Hematopoietic multipotent progenitor cell treated with erythropoietin and hydrocortisone succinate and interleukin-3 and kit ligand, for 4 days (in vitro differentiated cells): Measurements from ENCODE around the gene IL6ST.
A peak's percentile ranks its signal among the peaks of the same experiment; 100 is the strongest.
"Not testable (repeated sequence)": the region's sequence is repeated elsewhere in the genome, so short reads cannot be mapped to it uniquely, and the experiment has no call there.

ENCODE experiments used
- DNase-seq: peaks from one replicate; pipeline ENCODE4 v3.0.0-alpha.2; 2015

IL6ST gene

GRCh38 chr5:56003679-56004078 is 8.9 kb upstream of the IL6ST start:
- DNase-seq, result no peak

DNA sequence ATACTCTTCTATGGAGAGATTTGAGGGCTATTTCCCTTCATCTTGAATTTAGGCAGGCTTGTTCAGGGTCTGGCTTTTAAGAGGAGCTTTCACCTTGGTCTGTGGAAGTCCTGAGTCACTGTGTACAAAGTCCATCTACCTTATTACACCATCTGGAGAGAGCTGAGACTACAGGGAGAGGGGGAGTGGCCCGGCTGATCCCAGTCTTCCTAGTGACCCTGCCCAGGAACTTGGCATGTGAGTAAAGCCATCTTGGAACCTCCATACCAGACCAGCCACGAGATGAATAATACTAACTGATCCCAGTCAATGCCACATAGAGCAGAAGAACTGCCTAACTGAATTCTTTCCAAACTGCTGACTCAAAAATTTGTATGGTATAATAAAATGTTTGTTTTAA is 8.4 kb upstream of the IL6ST start:
- DNase-seq, result no peak

DNA sequence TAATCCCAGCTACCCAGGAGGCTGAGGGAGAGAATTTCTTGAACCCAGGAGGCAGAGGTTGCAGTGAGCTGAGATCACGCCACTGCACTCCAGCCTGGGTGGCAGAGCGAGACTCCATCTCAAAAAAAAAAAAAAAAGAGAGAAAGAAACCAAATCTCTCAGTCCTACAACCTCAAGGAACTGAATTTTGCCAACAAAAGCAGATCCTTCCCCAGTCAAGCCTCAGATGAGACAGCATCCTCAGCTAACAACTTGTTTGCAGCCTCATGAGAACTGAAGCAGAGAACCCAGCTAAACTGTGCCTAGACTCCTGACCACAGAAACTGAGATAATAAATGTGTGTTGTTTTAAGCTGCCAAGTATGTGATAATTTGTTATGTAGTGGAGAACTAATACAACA is 7.5 kb upstream of the IL6ST start:
- DNase-seq, result no peak

GRCh38 chr5:56000221-56000620 is 5.5 kb upstream of the IL6ST start:
- DNase-seq, result not testable (repeated sequence)

DNA sequence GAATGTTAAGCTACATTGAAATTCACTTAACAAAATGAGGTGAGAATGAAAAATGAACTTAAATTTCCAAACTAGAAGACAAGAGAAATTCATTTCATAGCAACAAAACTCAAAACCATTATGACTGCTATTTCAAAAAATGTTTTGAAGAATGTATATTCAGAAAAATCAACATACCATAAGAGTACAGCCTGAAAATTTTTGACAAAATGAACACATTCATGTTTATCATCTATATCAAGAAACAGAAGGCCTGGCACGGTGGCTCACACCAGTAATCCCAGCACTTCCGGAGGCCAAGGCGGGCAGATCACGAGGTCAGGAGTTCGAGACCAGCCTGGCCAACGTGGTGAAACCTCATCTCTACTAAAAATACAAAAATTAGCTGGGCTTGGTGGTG is 4.2 kb upstream of the IL6ST start:
- DNase-seq, result no peak

DNA sequence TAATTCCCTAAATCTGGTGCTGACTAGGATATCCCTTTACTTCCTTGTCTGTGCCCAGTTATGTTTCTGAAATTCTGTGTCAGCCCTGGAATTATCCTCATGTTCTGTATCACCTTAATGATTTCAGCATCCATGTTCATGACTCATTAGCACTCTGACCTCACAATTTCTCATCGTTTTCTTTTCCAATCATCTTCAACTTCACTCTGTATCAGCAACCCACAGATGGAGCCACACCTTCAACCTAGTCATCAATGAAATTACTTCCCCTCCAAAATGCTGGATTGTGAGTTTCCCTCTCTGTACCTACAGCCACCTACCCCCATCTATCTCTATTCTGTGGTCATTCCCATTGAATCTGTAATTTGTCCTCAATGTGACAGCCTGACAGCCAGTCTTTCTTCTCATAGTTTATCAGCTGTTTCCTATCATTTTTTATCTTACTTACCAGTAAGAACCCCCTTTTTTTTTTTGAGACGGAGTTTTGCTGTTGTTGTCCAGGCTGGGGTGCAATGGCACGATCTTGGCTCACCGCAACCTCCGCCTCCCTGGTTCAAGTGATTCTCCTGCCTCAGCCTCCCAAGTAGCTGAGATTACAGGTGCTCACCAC is 3.1 kb upstream of the IL6ST start:
- DNase-seq, result peak; percentile 56

DNA sequence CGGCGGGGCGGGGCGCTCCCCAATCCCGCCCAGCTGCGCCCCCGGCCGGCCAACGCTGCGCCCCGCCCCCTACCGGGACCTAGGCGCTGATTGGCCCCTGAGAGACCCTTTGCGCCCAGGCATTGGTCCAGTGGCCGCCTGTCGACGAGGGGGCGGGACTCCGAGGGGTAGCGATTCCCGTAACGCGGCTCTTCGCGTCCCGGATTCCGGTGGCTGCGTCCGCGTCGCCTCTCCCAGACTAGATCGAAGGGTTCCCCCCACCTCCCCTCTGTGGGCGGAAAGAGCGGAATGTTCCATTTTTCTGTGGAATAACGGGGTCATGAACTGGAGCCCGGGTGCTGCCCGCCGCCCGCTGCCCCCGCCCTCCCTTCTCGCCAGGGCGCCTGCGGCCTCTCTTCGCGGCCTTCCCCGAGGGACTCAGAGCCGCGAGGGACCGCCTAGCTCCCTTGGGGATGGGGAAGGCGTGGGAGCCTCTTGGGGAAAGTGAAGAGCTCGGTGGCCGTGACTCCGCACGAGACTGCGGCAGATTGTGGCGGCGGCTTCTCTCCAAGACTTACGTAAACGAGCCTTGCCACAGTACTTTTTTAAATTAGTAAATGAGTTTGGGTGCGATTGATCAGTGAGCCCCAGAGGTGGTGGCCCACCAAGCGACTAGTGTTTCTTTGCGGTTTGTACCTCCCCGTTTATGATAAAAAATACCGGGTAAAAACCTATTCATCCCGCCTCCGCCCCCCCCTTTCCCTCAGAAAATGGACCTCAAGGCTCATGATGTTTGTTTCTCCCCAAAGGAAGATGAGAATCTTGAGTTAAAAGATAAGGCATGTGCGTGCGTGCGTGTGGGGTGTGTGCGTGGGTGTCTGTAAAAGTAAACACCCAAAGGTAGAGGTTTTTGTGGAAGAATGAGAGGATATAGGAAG is 493 bp upstream of the IL6ST start:
- DNase-seq, result peak; percentile 98

- DNase-seq, result peak; percentile 31
These were observed 850 bp downstream of the IL6ST start for GRCh38 chr5:55993731-55994494.

- no peak for DNase-seq
These were observed 1.8 kb downstream of the IL6ST start for GRCh38 chr5:55993013-55993412.

GRCh38 chr5:55991768-55992486 is 2.8 kb downstream of the IL6ST start:
- peak; percentile 21 for DNase-seq

- DNase-seq, result not testable (repeated sequence)
These were observed 3.9 kb downstream of the IL6ST start for GRCh38 chr5:55990895-55991294.

DNA sequence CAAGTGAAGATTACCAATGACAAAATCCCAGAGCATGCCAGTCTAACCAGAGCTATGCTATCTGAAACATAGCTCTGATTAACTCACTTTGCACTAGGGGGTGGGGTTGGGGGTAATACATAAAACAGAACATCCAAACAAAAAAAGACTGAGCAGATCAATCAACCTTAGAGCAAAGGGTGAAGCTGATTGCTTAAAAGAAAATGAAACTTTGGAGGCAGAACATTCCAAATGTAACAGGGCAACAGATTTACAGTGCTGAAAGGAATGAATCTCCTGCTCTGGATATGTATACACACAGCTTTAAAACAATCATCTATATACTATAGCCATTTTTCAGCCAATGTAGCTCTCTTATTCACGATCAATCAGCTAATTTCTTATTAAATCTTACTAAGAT is 4.9 kb downstream of the IL6ST start:
- no peak for DNase-seq

GRCh38 chr5:55988979-55989638 is 5.7 kb downstream of the IL6ST start:
- no peak for DNase-seq

GRCh38 chr5:55988428-55988827 is 6.3 kb downstream of the IL6ST start:
- not testable (repeated sequence) for DNase-seq

DNA sequence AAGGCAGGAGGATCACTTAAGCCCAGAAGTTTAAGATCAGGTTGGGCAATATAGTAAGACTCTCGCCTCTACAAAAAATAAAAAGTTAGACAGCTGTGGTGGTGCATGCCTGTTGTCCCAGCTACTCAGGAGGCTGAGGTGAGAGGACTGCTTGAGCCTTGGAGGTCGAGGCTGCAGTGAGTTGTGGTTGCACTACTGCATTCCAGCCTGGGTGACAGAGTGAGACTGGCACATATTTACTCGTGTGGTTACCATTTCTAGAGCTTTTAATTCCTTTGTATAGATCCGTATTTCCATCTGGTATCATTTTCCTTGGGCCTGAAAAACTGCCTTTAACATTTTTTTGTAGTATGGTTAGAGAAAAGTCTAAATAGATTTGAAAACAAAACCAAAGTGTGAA is 7.8 kb downstream of the IL6ST start:
- DNase-seq, result no peak

- no peak for DNase-seq
These were observed 9.6 kb downstream of the IL6ST start for GRCh38 chr5:55985181-55985580.

- DNase-seq, result no peak
These were observed 10.8 kb downstream of the IL6ST start for GRCh38 chr5:55983986-55984385.

DNA sequence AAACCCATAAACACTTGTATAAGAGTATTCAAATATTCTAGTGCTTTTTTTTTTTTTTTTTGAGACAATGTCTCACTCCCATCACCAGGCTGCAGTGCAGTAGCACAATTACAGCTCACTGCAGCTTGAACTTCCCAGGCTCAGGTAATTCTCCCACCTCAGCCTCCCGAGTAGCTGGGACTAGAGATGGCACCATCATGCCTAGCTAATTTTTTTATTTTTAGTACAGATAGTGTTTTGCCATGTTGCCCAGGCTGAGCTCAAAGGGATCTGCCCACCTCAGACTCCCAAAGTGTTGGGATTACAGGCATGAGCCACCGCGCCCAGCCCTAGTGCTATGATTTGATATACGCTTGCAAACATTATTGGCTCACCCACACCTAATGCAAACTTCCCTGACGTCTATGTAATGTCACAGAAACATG is 11.8 kb downstream of the IL6ST start:
- DNase-seq, result peak; percentile 8

DNA sequence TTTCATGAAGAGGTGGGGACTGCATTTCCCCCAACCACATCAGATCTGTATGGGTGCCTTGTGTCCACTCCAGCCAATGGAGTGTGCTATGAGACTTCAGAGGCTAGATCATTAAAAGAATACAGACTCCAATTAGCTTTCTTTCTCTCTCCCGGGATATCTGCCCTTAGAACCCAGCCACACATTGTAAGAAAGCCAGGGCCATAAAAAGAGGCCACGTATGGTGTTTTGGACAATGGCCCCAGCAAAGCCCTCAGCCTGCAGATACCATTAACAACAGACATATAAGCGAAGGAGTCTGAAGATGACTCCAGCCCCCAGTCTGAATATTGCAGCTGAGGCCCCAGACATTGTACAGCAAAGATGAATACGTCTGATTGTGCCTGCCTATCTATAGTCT is 21.5 kb downstream of the IL6ST start:
- no peak for DNase-seq

GRCh38 chr5:55969956-55970355 is 24.8 kb downstream of the IL6ST start:
- DNase-seq, result no peak

DNA sequence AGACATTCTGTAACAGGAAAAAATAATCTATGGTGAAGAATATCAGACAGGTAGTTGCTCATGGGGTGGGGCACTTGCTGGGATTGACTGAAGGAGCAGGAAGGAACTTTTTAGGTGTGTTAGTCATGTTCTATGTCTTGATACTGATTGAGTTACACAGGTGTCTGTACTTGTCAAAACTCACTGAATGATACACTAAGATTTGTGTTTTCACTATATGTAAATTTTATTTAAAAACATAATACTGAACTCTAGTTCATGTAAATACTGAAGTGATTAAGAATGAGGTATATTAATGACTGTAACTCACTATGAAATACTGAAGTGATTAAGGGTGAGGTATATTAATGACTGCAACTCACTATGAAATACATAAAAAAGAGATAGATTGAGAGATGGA is 28.5 kb downstream of the IL6ST start:
- DNase-seq, result no peak

- no peak for DNase-seq
These were observed 29.2 kb downstream of the IL6ST start for GRCh38 chr5:55965525-55965924.
